ENCODE measurements around the gene NACA2. TPM values are rescaled to one million over a fixed set of nuclear protein-coding genes. Genes with fewer than 3 reads are reported as not detected.
"Not testable (repeated sequence)": the region's sequence is repeated elsewhere in the genome, so short reads cannot be mapped to it uniquely, and the experiment has no call there.

Gene NACA2
- total RNA-seq, result not detected

DNA sequence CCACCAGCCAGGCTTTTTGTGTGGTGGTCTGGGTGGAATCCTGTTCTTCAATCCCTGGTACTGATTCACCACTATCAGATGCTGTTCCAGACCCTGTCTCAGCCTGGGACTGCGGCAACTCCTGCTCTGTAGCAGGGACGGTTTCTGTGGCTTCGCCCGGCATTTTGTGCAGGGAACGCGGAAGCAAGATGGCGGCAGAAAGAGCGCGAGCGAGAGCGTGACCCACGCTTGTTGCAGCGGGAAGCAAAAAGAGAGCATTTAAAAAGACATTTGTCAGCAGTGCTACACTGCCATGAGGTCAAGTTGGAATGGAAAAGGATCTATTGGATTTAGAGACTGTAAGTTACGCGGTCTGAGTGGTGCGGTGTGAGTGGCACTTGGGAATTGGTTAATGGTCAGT is at the start of gene NACA2:
Gene NACA2, minus strand, starts transcription at position 202 of the 400 bp plus-strand sequence. Its CDS starts 39 bp downstream, at position 163.
- no peak for DNase-seq
- no peaks in the 10 kb centered on the region for H3K9me3 Mint-ChIP-seq
- intact Hi-C loops (cut with micrococcal nuclease), result no loop called here

GRCh38 chr17:61639818-61640217 is 48.8 kb upstream of the NACA2 start:
- intact Hi-C loops (cut with micrococcal nuclease), result loop anchor here (10.0 kb wide), 1 partner anchor 585 kb away; no protein-coding TSS in a partner anchor
- H3K9me3 Mint-ChIP-seq, result peaks cover 10% of the 10 kb centered on the region

More for the DNA sequence above, at the start of gene NACA2:
- no peaks in the 10 kb centered on the region for H3K36me3 Mint-ChIP-seq (ENCODE audit: low read depth)
- H3K4me3 Mint-ChIP-seq, result no peak within 1 kb of the TSS
- no peaks in the 10 kb centered on the region for H3K4me1 Mint-ChIP-seq (ENCODE audit: low read depth)
- no peak within 1 kb of the TSS for H3K27ac Mint-ChIP-seq
- peaks cover 5% of the 10 kb centered on the region for H3K27me3 Mint-ChIP-seq (ENCODE audit: low read depth)
- CTCF ChIA-PET, result no interaction called here

GRCh38 chr17:61638087-61638486 is 47.1 kb upstream of the NACA2 start:
- Mint-ChIP-seq H3K9me3 (peaks cover 10% of the 10 kb centered on the region), H3K4me1 (ENCODE audit: low read depth) (no peaks in the 10 kb centered on the region), H3K36me3 (ENCODE audit: low read depth) (peaks cover 2% of the 10 kb centered on the region), H3K27me3 (ENCODE audit: low read depth) (peaks cover 32% of the 10 kb centered on the region), H3K27ac (no peak overlapping the region), H3K4me3 (no peak overlapping the region)
- intact Hi-C loops (cut with micrococcal nuclease), result loop anchor here (10.0 kb wide), 1 partner anchor 587 kb away; no protein-coding TSS in a partner anchor
- no peak for DNase-seq
- CTCF ChIA-PET, result interaction anchor here (1.8 kb wide), 1 partner anchor 9 kb away, joined by 4 read pairs; no protein-coding TSS in a partner anchor

More at GRCh38 chr17:61639818-61640217, 48.8 kb upstream of the NACA2 start:
- DNase-seq, result no peak
- no peak overlapping the region for H3K4me3 Mint-ChIP-seq
- no peaks in the 10 kb centered on the region for H3K4me1 Mint-ChIP-seq (ENCODE audit: low read depth)
- H3K27me3 Mint-ChIP-seq (ENCODE audit: low read depth), result peaks cover 22% of the 10 kb centered on the region
- peaks cover 2% of the 10 kb centered on the region for H3K36me3 Mint-ChIP-seq (ENCODE audit: low read depth)
- no peak overlapping the region for H3K27ac Mint-ChIP-seq
- CTCF ChIA-PET, result no interaction called here

DNA sequence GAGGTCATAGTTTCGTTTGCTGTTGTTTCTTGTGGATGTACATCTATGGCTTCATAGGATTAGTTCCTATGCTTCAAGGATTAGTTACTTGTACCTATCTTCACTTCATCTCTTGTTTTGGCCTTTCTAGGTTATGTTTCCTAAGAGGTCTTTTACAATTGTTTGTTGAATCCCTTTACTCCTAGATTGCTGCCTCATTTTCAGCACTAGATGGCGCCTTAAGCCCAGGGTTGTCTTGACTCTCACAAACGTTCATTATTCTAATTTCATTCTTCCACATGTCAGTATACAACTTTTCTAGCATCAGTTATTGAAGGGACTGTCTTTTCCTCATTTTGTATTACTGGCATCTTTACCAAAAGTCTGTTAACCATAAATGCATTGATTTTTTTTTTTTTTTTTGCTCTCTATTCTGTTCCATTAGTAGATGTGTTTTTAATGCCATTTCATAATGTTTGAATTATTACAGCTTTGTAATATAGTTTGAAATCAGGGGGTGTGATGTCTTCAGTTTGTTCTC is 45.0 kb upstream of the NACA2 start:
- H3K4me1 Mint-ChIP-seq (ENCODE audit: low read depth), result no peaks in the 10 kb centered on the region
- peaks cover 41% of the 10 kb centered on the region for H3K27me3 Mint-ChIP-seq (ENCODE audit: low read depth)
- no peak overlapping the region for H3K4me3 Mint-ChIP-seq
- CTCF ChIA-PET, result interaction anchor here (0.6 to 3.0 kb wide), 10 partner anchors 10 to 780 kb away, joined by 3 to 12 read pairs (median 3); partner anchors contain the start of gene BRIP1
- DNase-seq, result peak; percentile 78
- intact Hi-C loops (cut with micrococcal nuclease), result loop anchor here (1.0 to 10.0 kb wide), 4 partner anchors 201 to 589 kb away; no protein-coding TSS in a partner anchor
- peaks cover 10% of the 10 kb centered on the region for H3K9me3 Mint-ChIP-seq
- peaks cover 2% of the 10 kb centered on the region for H3K36me3 Mint-ChIP-seq (ENCODE audit: low read depth)
- H3K27ac Mint-ChIP-seq, result no peak overlapping the region

GRCh38 chr17:61634942-61635538 is 44.0 kb upstream of the NACA2 start:
- intact Hi-C loops (cut with micrococcal nuclease), result loop anchor here (10.0 kb wide), 1 partner anchor 590 kb away; no protein-coding TSS in a partner anchor
- H3K4me1 Mint-ChIP-seq (ENCODE audit: low read depth), result no peaks in the 10 kb centered on the region
- H3K36me3 Mint-ChIP-seq (ENCODE audit: low read depth), result peaks cover 2% of the 10 kb centered on the region
- peaks cover 10% of the 10 kb centered on the region for H3K9me3 Mint-ChIP-seq
- CTCF ChIA-PET, result interaction anchor here (0.6 to 3.0 kb wide), 9 partner anchors 11 to 781 kb away, joined by 3 to 12 read pairs (median 3); partner anchors contain the start of gene BRIP1
- DNase-seq, result no peak
- H3K27ac Mint-ChIP-seq, result no peak overlapping the region
- H3K27me3 Mint-ChIP-seq (ENCODE audit: low read depth), result peaks cover 48% of the 10 kb centered on the region
- no peak overlapping the region for H3K4me3 Mint-ChIP-seq

GRCh38 chr17:61634011-61634539 is 43.1 kb upstream of the NACA2 start:
- DNase-seq, result no peak
- Mint-ChIP-seq H3K4me1 (ENCODE audit: low read depth) (no peaks in the 10 kb centered on the region), H3K27ac (no peak overlapping the region), H3K9me3 (peaks cover 10% of the 10 kb centered on the region), H3K27me3 (ENCODE audit: low read depth) (peaks cover 47% of the 10 kb centered on the region), H3K36me3 (ENCODE audit: low read depth) (peaks cover 2% of the 10 kb centered on the region), H3K4me3 (no peak overlapping the region)
- intact Hi-C loops (cut with micrococcal nuclease), result loop anchor here (10.0 kb wide), 1 partner anchor 591 kb away; no protein-coding TSS in a partner anchor
- CTCF ChIA-PET, result interaction anchor here (3.0 kb wide), 1 partner anchor 476 kb away, joined by 12 read pairs; no protein-coding TSS in a partner anchor

GRCh38 chr17:61632826-61633225 is 41.8 kb upstream of the NACA2 start:
- peaks cover 10% of the 10 kb centered on the region for H3K9me3 Mint-ChIP-seq
- no peaks in the 10 kb centered on the region for H3K4me1 Mint-ChIP-seq (ENCODE audit: low read depth)
- no peak overlapping the region for H3K4me3 Mint-ChIP-seq
- DNase-seq, result no peak
- intact Hi-C loops (cut with micrococcal nuclease), result loop anchor here (10.0 kb wide), 1 partner anchor 592 kb away; no protein-coding TSS in a partner anchor
- H3K27me3 Mint-ChIP-seq (ENCODE audit: low read depth), result peaks cover 40% of the 10 kb centered on the region
- peaks cover 2% of the 10 kb centered on the region for H3K36me3 Mint-ChIP-seq (ENCODE audit: low read depth)
- CTCF ChIA-PET, result interaction anchor here (0.6 to 3.0 kb wide), 2 partner anchors 204 to 477 kb away, joined by 5 to 12 read pairs; no protein-coding TSS in a partner anchor
- H3K27ac Mint-ChIP-seq, result no peak overlapping the region

- CTCF ChIA-PET, result no interaction called here
- intact Hi-C loops (cut with micrococcal nuclease), result loop anchor here (10.0 kb wide), 1 partner anchor 593 kb away; no protein-coding TSS in a partner anchor
- H3K9me3 Mint-ChIP-seq, result peaks cover 10% of the 10 kb centered on the region
- peaks cover 33% of the 10 kb centered on the region for H3K27me3 Mint-ChIP-seq (ENCODE audit: low read depth)
- DNase-seq, result no peak
- peaks cover 2% of the 10 kb centered on the region for H3K36me3 Mint-ChIP-seq (ENCODE audit: low read depth)
- no peak overlapping the region for H3K4me3 Mint-ChIP-seq
- H3K27ac Mint-ChIP-seq, result no peak overlapping the region
- no peaks in the 10 kb centered on the region for H3K4me1 Mint-ChIP-seq (ENCODE audit: low read depth)
These were observed 40.8 kb upstream of the NACA2 start for GRCh38 chr17:61631800-61632199.

- H3K9me3 Mint-ChIP-seq; H3K36me3 Mint-ChIP-seq (ENCODE audit: low read depth); DNase-seq; H3K27ac Mint-ChIP-seq; intact Hi-C loops (cut with micrococcal nuclease); H3K4me1 Mint-ChIP-seq (ENCODE audit: low read depth); H3K4me3 Mint-ChIP-seq: not testable (repeated sequence)
- peaks cover 24% of the 10 kb centered on the region for H3K27me3 Mint-ChIP-seq (ENCODE audit: low read depth)
- CTCF ChIA-PET, result interaction anchor here (0.6 kb wide), 1 partner anchor 240 kb away, joined by 4 read pairs; no protein-coding TSS in a partner anchor
These were observed 37.1 kb upstream of the NACA2 start for GRCh38 chr17:61628158-61628557.

- CTCF ChIA-PET, result no interaction called here
- H3K27ac Mint-ChIP-seq, result no peak overlapping the region
- H3K4me1 Mint-ChIP-seq (ENCODE audit: low read depth), result no peaks in the 10 kb centered on the region
- H3K4me3 Mint-ChIP-seq, result no peak overlapping the region
- H3K9me3 Mint-ChIP-seq, result no peaks in the 10 kb centered on the region
- intact Hi-C loops (cut with micrococcal nuclease), result no loop called here
- H3K27me3 Mint-ChIP-seq (ENCODE audit: low read depth), result peaks cover 20% of the 10 kb centered on the region
- DNase-seq, result no peak
- no peaks in the 10 kb centered on the region for H3K36me3 Mint-ChIP-seq (ENCODE audit: low read depth)
These were observed 36.6 kb upstream of the NACA2 start for GRCh38 chr17:61627658-61628057.

DNA sequence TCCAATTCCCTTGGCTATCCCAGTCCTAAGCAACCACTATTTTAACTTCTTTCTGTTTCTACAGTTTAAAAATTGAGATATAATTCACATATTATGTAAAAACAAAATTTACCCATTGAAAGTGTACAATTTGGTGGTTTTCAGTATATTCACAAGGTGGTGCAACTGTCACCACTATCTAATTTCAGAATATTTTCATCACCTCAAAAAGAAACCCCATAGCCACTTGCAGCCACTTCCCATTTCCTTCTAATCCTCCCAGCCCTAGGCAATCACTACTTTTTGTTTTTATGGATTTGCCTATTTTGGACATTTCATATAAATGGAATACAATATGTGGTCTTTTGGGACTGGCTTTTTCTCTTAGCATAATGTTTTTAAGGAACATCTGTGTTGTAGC is 36.1 kb upstream of the NACA2 start:
- Mint-ChIP-seq H3K27me3 (ENCODE audit: low read depth) (peaks cover 20% of the 10 kb centered on the region), H3K4me1 (ENCODE audit: low read depth) (no peaks in the 10 kb centered on the region), H3K9me3 (no peaks in the 10 kb centered on the region), H3K36me3 (ENCODE audit: low read depth) (no peaks in the 10 kb centered on the region), H3K27ac (no peak overlapping the region), H3K4me3 (no peak overlapping the region)
- intact Hi-C loops (cut with micrococcal nuclease), result no loop called here
- CTCF ChIA-PET, result no interaction called here
- no peak for DNase-seq

GRCh38 chr17:61625564-61625963 is 34.5 kb upstream of the NACA2 start:
- CTCF ChIA-PET, result interaction anchor here (0.5 kb wide), 1 partner anchor 16 kb away, joined by 4 read pairs; no protein-coding TSS in a partner anchor
- intact Hi-C loops (cut with micrococcal nuclease), result no loop called here
- no peaks in the 10 kb centered on the region for H3K4me1 Mint-ChIP-seq (ENCODE audit: low read depth)
- no peaks in the 10 kb centered on the region for H3K9me3 Mint-ChIP-seq
- no peak overlapping the region for H3K4me3 Mint-ChIP-seq
- peaks cover 11% of the 10 kb centered on the region for H3K27me3 Mint-ChIP-seq (ENCODE audit: low read depth)
- no peak overlapping the region for H3K27ac Mint-ChIP-seq
- no peaks in the 10 kb centered on the region for H3K36me3 Mint-ChIP-seq (ENCODE audit: low read depth)
- no peak for DNase-seq

Measured in activated naive CD4-positive, alpha-beta T cell treated with anti-CD3 and anti-CD28 coated beads for 36 hours (primary cell).